H9 (cell line): ENCODE results near the gene TMEM174. TPM values are rescaled to one million over a fixed set of nuclear protein-coding genes. Genes with fewer than 3 reads are reported as not detected.

Experiments
- DNase-seq: peaks from one replicate; pipeline ENCODE4 v3.0.0-alpha.2; 2017
- H2AFZ ChIP-seq: one replicate; pipeline ENCODE4 v1.6.1; 2013; ENCODE audit warnings: mild to moderate bottlenecking, low read length, control low read depth, moderate library complexity
- H2AK5ac ChIP-seq: 2 replicates; pipeline ENCODE4 v1.6.1; 2013; ENCODE audit warnings: low read length, control low read depth, mixed read lengths; ENCODE audit not compliant: insufficient read length
- H2BK120ac ChIP-seq: one replicate; pipeline ENCODE4 v1.6.1; 2013; ENCODE audit warnings: low read depth, mild to moderate bottlenecking, low read length, control low read depth, inconsistent platforms; ENCODE audit not compliant: poor library complexity, severe bottlenecking
- H2BK12ac ChIP-seq: 2 replicates; pipeline ENCODE4 v1.6.1; 2013; ENCODE audit warnings: low read length, control low read depth, mixed read lengths, low read depth; ENCODE audit not compliant: insufficient read length
- H2BK15ac ChIP-seq: 2 replicates; pipeline ENCODE4 v1.6.1; 2013; ENCODE audit warnings: low read depth, low read length, control low read depth
- H2BK20ac ChIP-seq: one replicate; pipeline ENCODE4 v1.6.1; 2013; ENCODE audit warnings: low read depth, mild to moderate bottlenecking, low read length, control low read depth, inconsistent platforms; ENCODE audit not compliant: poor library complexity, severe bottlenecking
- H2BK5ac ChIP-seq: 2 replicates; pipeline ENCODE4 v1.6.1; 2013; ENCODE audit warnings: low read length, control low read depth, mixed read lengths; ENCODE audit not compliant: insufficient read length
- H3K14ac ChIP-seq: 2 replicates; pipeline ENCODE4 v1.6.1; 2013; ENCODE audit warnings: low read length, control low read depth; ENCODE audit not compliant: insufficient read depth
- H3K18ac ChIP-seq: 2 replicates; pipeline ENCODE4 v1.6.1; 2013; ENCODE audit warnings: low read depth, mild to moderate bottlenecking, mixed read lengths, low read length, control low read depth; ENCODE audit not compliant: insufficient read length
- H3K23ac ChIP-seq: 2 replicates; pipeline ENCODE4 v1.6.1; 2013; ENCODE audit warnings: low read length, control low read depth, mixed read lengths, low read depth; ENCODE audit not compliant: insufficient read length
- H3K23me2 ChIP-seq: 2 replicates; pipeline ENCODE4 v1.6.1; 2013; ENCODE audit warnings: low read depth, mild to moderate bottlenecking, mixed read lengths, low read length, control low read depth; ENCODE audit not compliant: insufficient read length, poor library complexity, severe bottlenecking
- H3K27ac ChIP-seq: 2 replicates; pipeline ENCODE4 v1.5.1; 2013; ENCODE audit warnings: low read length, control low read depth, mixed read lengths, low read depth; ENCODE audit not compliant: insufficient read length
- H3K27me3 ChIP-seq: 2 replicates; pipeline ENCODE4 v1.6.1; 2013; ENCODE audit warnings: low read length, control low read depth, inconsistent platforms; ENCODE audit not compliant: insufficient read depth
- H3K4ac ChIP-seq: 2 replicates; pipeline ENCODE4 v1.6.1; 2013; ENCODE audit warnings: low read depth, mild to moderate bottlenecking, control low read depth, inconsistent platforms, low read length, moderate library complexity
- H3K4me1 ChIP-seq: 2 replicates; pipeline ENCODE4 v1.6.1; 2013; ENCODE audit warnings: low read length, control low read depth, inconsistent platforms; ENCODE audit not compliant: insufficient read depth
- H3K4me2 ChIP-seq: 2 replicates; pipeline ENCODE4 v1.6.1; 2013; ENCODE audit warnings: low read length, control low read depth, mixed read lengths; ENCODE audit not compliant: insufficient read length, insufficient read depth
- H3K56ac ChIP-seq: 2 replicates; pipeline ENCODE4 v1.6.1; 2013; ENCODE audit warnings: low read depth, mild to moderate bottlenecking, mixed read lengths, low read length, control low read depth; ENCODE audit not compliant: insufficient read length
- H3K79me1 ChIP-seq: 2 replicates; pipeline ENCODE4 v1.6.1; 2013; ENCODE audit warnings: low read depth, mild to moderate bottlenecking, moderate library complexity, low read length, control low read depth, inconsistent platforms; ENCODE audit not compliant: insufficient read depth, poor library complexity, severe bottlenecking
- H3K79me2 ChIP-seq: 2 replicates; pipeline ENCODE4 v1.6.1; 2013; ENCODE audit warnings: low read length, control low read depth, inconsistent platforms; ENCODE audit not compliant: insufficient read depth
- H3K9ac ChIP-seq: 2 replicates; pipeline ENCODE4 v1.6.1; 2013; ENCODE audit warnings: low read length, control low read depth, mixed read lengths; ENCODE audit not compliant: insufficient read length; ENCODE audit errors: extremely low read depth
- H3K9me3 ChIP-seq: one replicate; pipeline ENCODE4 v1.6.1; 2013; ENCODE audit warnings: low read depth, low read length, inconsistent platforms; ENCODE audit not compliant: control insufficient read depth
- H3T11ph ChIP-seq: one replicate; pipeline ENCODE4 v1.6.1; 2013; ENCODE audit warnings: mild to moderate bottlenecking, low read length, control low read depth, inconsistent platforms
- H4K20me1 ChIP-seq: one replicate; pipeline ENCODE4 v1.6.1; 2013; ENCODE audit not compliant: control insufficient read depth, insufficient read length, insufficient read depth
- H4K5ac ChIP-seq: 2 replicates; pipeline ENCODE4 v1.6.1; 2013; ENCODE audit warnings: low read depth, mild to moderate bottlenecking, mixed read lengths, low read length, control low read depth; ENCODE audit not compliant: insufficient read length
- H4K8ac ChIP-seq: replicated peaks from 2 replicates; pipeline ENCODE4 v1.6.1; 2013; ENCODE audit warnings: low read length, control low read depth, mixed read lengths, low read depth; ENCODE audit not compliant: insufficient read length
- H4K91ac ChIP-seq: 2 replicates; pipeline ENCODE4 v1.6.1; 2013; ENCODE audit warnings: low read depth, mild to moderate bottlenecking, moderate library complexity, mixed read lengths, low read length, control low read depth; ENCODE audit not compliant: insufficient read length
- H3K27ac Mint-ChIP-seq, 3 experiments: 2 replicates in 2 of 3; 3 replicates in 1 of 3; pipeline ENCODE4 v1.8.0; 2020 to 2021; ENCODE audit warnings: mixed read lengths in 3 of 3, mild to moderate bottlenecking in 1 of 3, moderate library complexity in 1 of 3
- H3K27me3 Mint-ChIP-seq: 2 replicates; pipeline ENCODE4 v1.8.0; 2021; ENCODE audit warnings: low read depth, mild to moderate bottlenecking, moderate library complexity, mixed read lengths
- H3K36me3 Mint-ChIP-seq, 3 experiments: 2 replicates in 2 of 3; 3 replicates in 1 of 3; pipeline ENCODE4 v1.8.0; 2020 to 2021; ENCODE audit warnings: low read depth in 3 of 3, mixed read lengths in 3 of 3; ENCODE audit not compliant: insufficient read depth in 1 of 3
- H3K4me1 Mint-ChIP-seq, 2 experiments: 2 replicates each; pipeline ENCODE4 v1.8.0; 2020; ENCODE audit warnings: mixed read lengths in 2 of 2
- H3K4me3 Mint-ChIP-seq, 2 experiments: 2 replicates in 1 of 2; 3 replicates in 1 of 2; pipeline ENCODE4 v1.8.0; 2020 to 2021; ENCODE audit warnings: mild to moderate bottlenecking in 2 of 2, mixed read lengths in 2 of 2, moderate library complexity in 1 of 2
- H3K9me3 Mint-ChIP-seq, 2 experiments: 2 replicates in 1 of 2; 3 replicates in 1 of 2; pipeline ENCODE4 v1.8.0; 2020; ENCODE audit warnings: mild to moderate bottlenecking in 2 of 2, mixed read lengths in 2 of 2, moderate library complexity in 1 of 2
- WGBS: extraction: QIAGEN DNeasy Blood & Tissue Kit; methylation state at CpG from one replicate; pipeline ENCODE4 v1.1.7; 2013; ENCODE audit warnings: missing lambda C conversion rate, low lambda C conversion rate, mixed read lengths; ENCODE audit not compliant: insufficient read length; ENCODE audit errors: extremely low coverage; 5-methylcytosine and 5-hydroxymethylcytosine counted together
- total RNA-seq: library from RNA; stranded (reverse); gene quantifications from 2 replicates; pipeline ENCODE4 v1.2.1, GENCODE V29; 2021
- TF ChIP-seq, protein P1 (sequence below): fragments of 200-600 bp; sonication (generic); conservative IDR thresholded peaks from 3 replicates; pipeline ENCODE4 v1.8.0; 2021; ENCODE audit warnings: antibody characterized with exemption, mild to moderate bottlenecking

TMEM174 gene
- total RNA-seq, 1 experiment from 2014 or later: not detected

DNA sequence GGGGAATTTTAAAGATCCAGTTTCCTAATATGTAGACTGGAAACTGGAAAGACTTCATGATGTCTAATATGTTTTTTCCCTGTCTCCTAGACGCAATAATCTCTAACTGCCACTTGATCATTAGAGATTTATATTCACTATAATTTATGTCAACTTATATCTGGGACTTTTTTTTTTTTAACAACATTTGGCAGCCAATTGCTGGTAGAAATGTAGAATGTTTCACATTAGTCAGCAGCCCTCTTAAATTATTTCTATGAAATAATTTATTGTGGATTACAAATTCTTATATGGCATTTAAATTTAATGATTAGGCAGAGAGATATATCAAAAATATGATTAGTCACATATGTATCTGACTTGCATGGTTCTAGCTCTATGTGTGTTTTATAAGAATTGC, 48.2 kb downstream of the TMEM174 start:
- Mint-ChIP-seq H3K4me1 (peaks cover 4% of the 10 kb centered on the region in 2 experiments; a peak in 2 of 4 replicates), H3K36me3 (no peaks in the 10 kb centered on the region), H3K27me3 (peaks cover 100% of the 10 kb centered on the region), H3K4me3 (no peak overlapping the region), H3K27ac (no peak overlapping the region), H3K9me3 (no peaks in the 10 kb centered on the region)
- Histone ChIP-seq H3K9me3 (no peaks in the 10 kb centered on the region), H3K27ac (no peak overlapping the region), H2BK120ac (no peak overlapping the region), H3K23me2 (peaks cover 3% of the 10 kb centered on the region), H3K56ac (no peak overlapping the region), H3K79me2 (no peaks in the 10 kb centered on the region), H4K20me1 (no peaks in the 10 kb centered on the region), H3K4me1 (no peaks in the 10 kb centered on the region), H4K5ac (no peak overlapping the region), H3T11ph (no peak overlapping the region), H3K4ac (no peak overlapping the region), H2BK15ac (no peak overlapping the region), H3K18ac (no peak overlapping the region), H2BK20ac (no peak overlapping the region), H2AFZ (no peak overlapping the region), H3K79me1 (no peaks in the 10 kb centered on the region), H3K4me2 (no peak overlapping the region), H3K9ac (no peak overlapping the region), H3K27me3 (peaks cover 9% of the 10 kb centered on the region; the same call in 1 of the 2 replicates), H3K14ac (no peak overlapping the region), H2BK5ac (no peak overlapping the region), H4K91ac (no peak overlapping the region), H3K23ac (no peak overlapping the region), H4K8ac (no peak overlapping the region), H2BK12ac (no peak overlapping the region), H2AK5ac (no peak overlapping the region)
- no CpG with 5 or more reads among the region's 1 CpG for WGBS
- TF ChIP-seq, protein P1, sequence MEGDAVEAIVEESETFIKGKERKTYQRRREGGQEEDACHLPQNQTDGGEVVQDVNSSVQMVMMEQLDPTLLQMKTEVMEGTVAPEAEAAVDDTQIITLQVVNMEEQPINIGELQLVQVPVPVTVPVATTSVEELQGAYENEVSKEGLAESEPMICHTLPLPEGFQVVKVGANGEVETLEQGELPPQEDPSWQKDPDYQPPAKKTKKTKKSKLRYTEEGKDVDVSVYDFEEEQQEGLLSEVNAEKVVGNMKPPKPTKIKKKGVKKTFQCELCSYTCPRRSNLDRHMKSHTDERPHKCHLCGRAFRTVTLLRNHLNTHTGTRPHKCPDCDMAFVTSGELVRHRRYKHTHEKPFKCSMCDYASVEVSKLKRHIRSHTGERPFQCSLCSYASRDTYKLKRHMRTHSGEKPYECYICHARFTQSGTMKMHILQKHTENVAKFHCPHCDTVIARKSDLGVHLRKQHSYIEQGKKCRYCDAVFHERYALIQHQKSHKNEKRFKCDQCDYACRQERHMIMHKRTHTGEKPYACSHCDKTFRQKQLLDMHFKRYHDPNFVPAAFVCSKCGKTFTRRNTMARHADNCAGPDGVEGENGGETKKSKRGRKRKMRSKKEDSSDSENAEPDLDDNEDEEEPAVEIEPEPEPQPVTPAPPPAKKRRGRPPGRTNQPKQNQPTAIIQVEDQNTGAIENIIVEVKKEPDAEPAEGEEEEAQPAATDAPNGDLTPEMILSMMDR: no peak
- DNase-seq: no peak
